ENCODE measurements around the gene CHD3.

Gene CHD3

DNA sequence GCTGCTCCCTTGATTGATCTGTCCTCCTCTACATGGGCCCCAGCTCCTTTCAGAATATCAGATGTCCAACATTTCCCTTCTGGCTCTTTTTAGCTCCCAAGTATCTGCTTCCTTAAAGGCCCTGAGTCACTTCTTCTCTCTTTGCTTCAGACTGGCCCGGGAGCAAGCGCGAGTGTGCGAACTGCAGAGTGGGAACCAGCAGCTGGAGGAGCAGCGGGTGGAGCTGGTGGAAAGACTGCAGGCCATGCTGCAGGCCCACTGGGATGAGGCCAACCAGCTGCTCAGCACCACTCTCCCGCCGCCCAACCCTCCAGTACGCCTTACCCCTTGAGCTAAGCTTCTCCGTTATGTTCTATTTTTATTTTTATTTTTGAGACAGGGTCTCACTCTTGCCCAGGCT, 55.7 kb downstream of the CHD3 start (continued):
- no peak for TF ChIP-seq INSM2 (tag by site-specific recombination; IDR thresholded peaks at IDR 0.05)
- TF ChIP-seq ZFP37 (tag by site-specific recombination; IDR thresholded peaks at IDR 0.05): no peak
- TF ChIP-seq ATF2 (tag by site-specific recombination; IDR thresholded peaks at IDR 0.05; ENCODE audit: low read depth): no peak
- no peak for TF ChIP-seq ZNF518A (tag by site-specific recombination; conservative IDR thresholded peaks at IDR 0.05; ENCODE audit: low read depth)
- no peak for TF ChIP-seq ZNF292 (tag by site-specific recombination; IDR thresholded peaks at IDR 0.05; ENCODE audit: borderline replicate concordance, low read depth)
- no peak for TF ChIP-seq ZNF350 (tag by site-specific recombination; IDR thresholded peaks at IDR 0.05)
- no peak for TF ChIP-seq ZNF324 (tag by site-specific recombination; IDR thresholded peaks at IDR 0.05)
- no peak for TF ChIP-seq ZNF792 (tag by site-specific recombination; IDR thresholded peaks at IDR 0.05)
- TF ChIP-seq MYNN (tag by site-specific recombination; IDR thresholded peaks at IDR 0.05; ENCODE audit: borderline replicate concordance): no peak
- no peak for TF ChIP-seq ZNF37A (tag by site-specific recombination; IDR thresholded peaks at IDR 0.05)
- no peak for TF ChIP-seq ZNF266 (tag by site-specific recombination; IDR thresholded peaks at IDR 0.05; ENCODE audit: low read depth)

GRCh38 chr17:7945651-7946050, 57.1 kb downstream of the CHD3 start:
- CTCF ChIA-PET: interaction anchor here (0.6 to 1.4 kb wide), 5 partner anchors 12 to 111 kb away, joined by 3 to 4 read pairs (median 3); no protein-coding TSS in a partner anchor
- H3K4me3 ChIP-seq (ENCODE audit: low read depth, low read length): no peak overlapping the region

More at GRCh38 chr17:7945651-7946050, 57.1 kb downstream of the CHD3 start:
- no peak for TF ChIP-seq ZFP37 (tag by site-specific recombination; IDR thresholded peaks at IDR 0.05)
- TF ChIP-seq ZNF37A (tag by site-specific recombination; IDR thresholded peaks at IDR 0.05): no peak
- no peak for TF ChIP-seq GLI2 (tag by site-specific recombination; IDR thresholded peaks at IDR 0.05; ENCODE audit: borderline replicate concordance, low read depth)
- TF ChIP-seq KLF17 (tag by site-specific recombination; IDR thresholded peaks at IDR 0.05): no peak
- no peak for TF ChIP-seq PRDM1 (tag by site-specific recombination; IDR thresholded peaks at IDR 0.05)
- TF ChIP-seq ZNF610 (tag by site-specific recombination; IDR thresholded peaks at IDR 0.05; ENCODE audit: borderline replicate concordance): no peak
- TF ChIP-seq ZIC2 (tag by site-specific recombination; IDR thresholded peaks at IDR 0.05): no peak
- no peak for TF ChIP-seq ZNF701 (tag by site-specific recombination; IDR thresholded peaks at IDR 0.05)
- TF ChIP-seq OVOL3 (tag by site-specific recombination; IDR thresholded peaks at IDR 0.05): no peak
- no peak for TF ChIP-seq HOXA7 (CRISPR knock-in tag; IDR thresholded peaks at IDR 0.05; ENCODE audit: borderline replicate concordance)
- no peak for TF ChIP-seq ZNF707 (tag by site-specific recombination; IDR thresholded peaks at IDR 0.05)
- no peak for TF ChIP-seq ZNF670 (tag by site-specific recombination; IDR thresholded peaks at IDR 0.05; ENCODE audit: low read depth)
- no peak for TF ChIP-seq ZNF555 (tag by site-specific recombination; conservative IDR thresholded peaks at IDR 0.05)
- no peak for TF ChIP-seq RBAK (tag by site-specific recombination; IDR thresholded peaks at IDR 0.05)
- no peak for TF ChIP-seq ZNF660 (tag by site-specific recombination; IDR thresholded peaks at IDR 0.05)
- POLR2A ChIA-PET: interaction anchor here (2.0 to 3.1 kb wide), 2 partner anchors 14 to 30 kb away, joined by 4 to 22 read pairs; partner anchors contain the start of genes CNTROB, RNF227 and TRAPPC1
- Histone ChIP-seq H3K36me3 (ENCODE audit: control insufficient read depth in 2 of 2, insufficient read depth in 1 of 2, low read length in 2 of 2) (peaks cover 84 to 91% of the 10 kb centered on the region in 2 experiments), H3K9me3 (ENCODE audit: control insufficient read depth, insufficient read depth, low read depth, low read length) (no peaks in the 10 kb centered on the region), H3K4me1 (ENCODE audit: control insufficient read depth, insufficient read depth, low read length) (no peaks in the 10 kb centered on the region), H3K27ac (ENCODE audit: extremely low read depth, low read depth, low read length) (no peak overlapping the region)
